Sciatic nerve (tissue), 1 donor: Measurements from ENCODE around the gene PGLYRP2. TPM values are rescaled to one million over a fixed set of nuclear protein-coding genes. Genes with fewer than 3 reads are reported as not detected.

Experiments used
- microRNA-seq: library from miRNA; unstranded; fragments of <30 nt; microRNA quantifications from one replicate; pipeline ENCODE4 v1.2.0, GENCODE V29; 2020
- total RNA-seq: library from RNA; stranded (reverse); fragmentation: NEBNext Ultra II Directional; extraction: Animal tissue kit (Norgen Biotek cat#: 25700); gene quantifications from one replicate; pipeline ENCODE4 v1.2.1, GENCODE V29; 2021
- donor health status: DM: no; HTN: no; CAD: no.

Gene PGLYRP2
- total RNA-seq, 1 donor from 2014 or later: not detected

Small RNA genes within 50 kb of the gene (microRNA-seq; reads per million reads assigned to microRNA genes)
- not detected for gene MIR1470

Other genes starting within 250 kb of the PGLYRP2 start
- gene EPHX3, start 247.1 kb downstream of the PGLYRP2 start, total RNA-seq: 0.45 TPM
- 110 TPM for gene BRD4, start 147.0 kb downstream of the PGLYRP2 start, total RNA-seq
- gene AKAP8, start 99.7 kb downstream of the PGLYRP2 start, total RNA-seq: 51.9 TPM
- gene AKAP8L, start 60.5 kb downstream of the PGLYRP2 start, total RNA-seq: 109 TPM
- 30.2 TPM for gene WIZ, start 29.5 kb downstream of the PGLYRP2 start, total RNA-seq
- 6.1 TPM for gene RASAL3, start 15.0 kb downstream of the PGLYRP2 start, total RNA-seq
- not detected for gene CYP4F22, start 29.0 kb upstream of the PGLYRP2 start, total RNA-seq
- not detected for gene CYP4F8, start 135.7 kb upstream of the PGLYRP2 start, total RNA-seq
- 4.8 TPM for gene CYP4F3, start 161.4 kb upstream of the PGLYRP2 start, total RNA-seq
- 23.6 TPM for gene CYP4F12, start 193.6 kb upstream of the PGLYRP2 start, total RNA-seq
- not detected for gene OR10H2, start 248.5 kb upstream of the PGLYRP2 start, total RNA-seq